CD4-positive, alpha-beta T cell (primary cell): ENCODE measurements around the gene MAT2A. TPM values are rescaled to one million over a fixed set of nuclear protein-coding genes. Genes with fewer than 3 reads are reported as not detected.

Source experiments
- ATAC-seq: fragments of 200-7000 bp; cut with Tn5 transposase; one replicate; pipeline ENCODE4 v1.10.0; 2022; ENCODE audit warnings: mild to moderate bottlenecking; ENCODE audit not compliant: poor library complexity
- CTCF ChIA-PET: fragments of 350-600 bp; sonication (Branson Sonifier 250); formaldehyde crosslinking; loops from one replicate; lab custom pipeline; 2021; ENCODE audit warnings: antibody characterized with exemption, inconsistent platforms; lab: Charles Lee
- POLR2A ChIA-PET: fragments of 350-600 bp; sonication (Branson Sonifier 250); formaldehyde crosslinking; loops from one replicate; lab custom pipeline; 2021; ENCODE audit warnings: antibody characterized with exemption, inconsistent platforms; lab: Charles Lee
- DNase-seq, 14 experiments: peaks; one replicate each; pipeline ENCODE4 v3.0.0-alpha.2; 2013 to 2020; ENCODE audit warnings: mixed read lengths in 2 of 14
- H3K27ac ChIP-seq, 2 donors: one replicate each; pipeline versions ENCODE4 v1.5.1 to v1.7.0; 2013; ENCODE audit warnings: low read length in 2 of 2, low read depth in 1 of 2, mild to moderate bottlenecking in 1 of 2
- H3K27me3 ChIP-seq, 2 experiments: 1 replicate in 1 of 2; 2 replicates in 1 of 2; pipeline versions ENCODE4 v1.6.1 to v1.7.0; 2013; ENCODE audit warnings: low read length in 2 of 2, control low read depth in 1 of 2, mild to moderate bottlenecking in 1 of 2, moderate library complexity in 1 of 2; ENCODE audit not compliant: insufficient read depth in 2 of 2, control insufficient read depth in 1 of 2
- H3K36me3 ChIP-seq: one replicate; pipeline ENCODE4 v1.6.1; 2013; ENCODE audit warnings: low read length, control low read depth; ENCODE audit not compliant: insufficient read depth
- H3K4me1 ChIP-seq: one replicate; pipeline ENCODE4 v1.6.1; 2013; ENCODE audit warnings: low read length, control low read depth; ENCODE audit not compliant: insufficient read depth
- H3K4me3 ChIP-seq: one replicate; pipeline ENCODE4 v1.5.1; 2013; ENCODE audit warnings: mild to moderate bottlenecking, low read length, moderate library complexity
- H3K9me3 ChIP-seq, 2 experiments: 1 replicate in 1 of 2; 2 replicates in 1 of 2; pipeline versions ENCODE4 v1.6.1 to v1.7.0; 2013; ENCODE audit warnings: low read length in 2 of 2, mild to moderate bottlenecking in 2 of 2, control low read depth in 1 of 2, moderate library complexity in 1 of 2; ENCODE audit not compliant: control insufficient read depth in 1 of 2, insufficient read depth in 1 of 2
- H3K27ac Mint-ChIP-seq: one replicate; pipeline ENCODE4 v1.8.0; 2020; ENCODE audit warnings: mixed read lengths
- H3K27me3 Mint-ChIP-seq: one replicate; pipeline ENCODE4 v1.8.0; 2021; ENCODE audit warnings: mixed read lengths
- H3K36me3 Mint-ChIP-seq: one replicate; pipeline ENCODE4 v1.8.0; 2021; ENCODE audit warnings: low read depth, mixed read lengths
- H3K4me1 Mint-ChIP-seq: one replicate; pipeline ENCODE4 v1.8.0; 2021; ENCODE audit warnings: low read depth, mixed read lengths
- H3K4me3 Mint-ChIP-seq: one replicate; pipeline ENCODE4 v1.8.0; 2020; ENCODE audit warnings: mild to moderate bottlenecking, mixed read lengths
- H3K9me3 Mint-ChIP-seq: one replicate; pipeline ENCODE4 v1.8.0; 2020; ENCODE audit warnings: mixed read lengths
- CTCF ChIP-seq: fragments of 200-600 bp; IDR thresholded peaks from one replicate; pipeline ENCODE4 v1.8.0; 2022; ENCODE audit warnings: antibody characterized with exemption, mild to moderate bottlenecking
- intact Hi-C, 2 experiments: fragments of 100-400 bp; cut with DNase I in 1 of 2; cut with micrococcal nuclease in 1 of 2; formaldehyde crosslinking; loops; one replicate each; pipeline versions ENCODE4 v1.15.1 to v1.9.0; 2023 to 2025; cut with DNase I, micrococcal nuclease
- total RNA-seq, 174 experiments: library from RNA in 2 of 174; stranded (reverse) in 2 of 174; gene quantifications; one replicate each; pipeline ENCODE4 v1.2.3 and lab custom pipeline; 2021 to 2026

The MAT2A gene
- total RNA-seq, 2 experiments from 2014 or later, result 121 to 122 TPM

- TF ChIP-seq CTCF, result no peak
- Histone ChIP-seq H3K36me3 (no peaks in the 10 kb centered on the region), H3K9me3 (no peaks in the 10 kb centered on the region), H3K4me3 (no peak overlapping the region), H3K4me1 (no peaks in the 10 kb centered on the region), H3K27ac (no peak overlapping the region), H3K27me3 (no peaks in the 10 kb centered on the region)
- ChIA-PET POLR2A (no interaction called here), CTCF (interaction anchor here (1.3 kb wide), 1 partner anchor 39 kb away, joined by 3 read pairs; no protein-coding TSS in a partner anchor)
- no peaks in the 10 kb centered on the region for H3K36me3 Mint-ChIP-seq
- H3K27ac Mint-ChIP-seq, result no peak overlapping the region
- H3K9me3 Mint-ChIP-seq, result no peaks in the 10 kb centered on the region
- H3K27me3 Mint-ChIP-seq, result no peaks in the 10 kb centered on the region
- DNase-seq (no peak), ATAC-seq (no peak)
- intact Hi-C loops, result no loop called here
- no peaks in the 10 kb centered on the region for H3K4me1 Mint-ChIP-seq
- H3K4me3 Mint-ChIP-seq, result no peak overlapping the region
Measured at GRCh38 chr2:85514323-85514722, 24.6 kb upstream of the MAT2A start.

GRCh38 chr2:85516653-85517389 is 22.1 kb upstream of the MAT2A start:
- CTCF ChIA-PET, result no interaction called here
- DNase-seq, result no peak
- H3K27ac Mint-ChIP-seq, result no peak overlapping the region

GRCh38 chr2:85522090-85522647 is 16.8 kb upstream of the MAT2A start:
- no peaks in the 10 kb centered on the region for H3K27me3 ChIP-seq
- H3K4me3 Mint-ChIP-seq, result no peak overlapping the region
- no peak for TF ChIP-seq CTCF
- no peaks in the 10 kb centered on the region for H3K27me3 Mint-ChIP-seq
- H3K4me1 ChIP-seq, result peaks cover 6% of the 10 kb centered on the region
- no peaks in the 10 kb centered on the region for H3K9me3 Mint-ChIP-seq
- H3K36me3 ChIP-seq, result no peaks in the 10 kb centered on the region
- DNase-seq (no peak), ATAC-seq (no peak)
- no peaks in the 10 kb centered on the region for H3K36me3 Mint-ChIP-seq
- no peaks in the 10 kb centered on the region for H3K4me1 Mint-ChIP-seq
- CTCF ChIA-PET, result no interaction called here
- POLR2A ChIA-PET, result interaction anchor here (0.6 kb wide), 1 partner anchor 8 kb away, joined by 3 read pairs; no protein-coding TSS in a partner anchor
- intact Hi-C loops, result no loop called here
- H3K4me3 ChIP-seq, result no peak overlapping the region
- no peak overlapping the region for H3K27ac ChIP-seq
- no peaks in the 10 kb centered on the region for H3K9me3 ChIP-seq
- no peak overlapping the region for H3K27ac Mint-ChIP-seq

More at GRCh38 chr2:85516653-85517389, 22.1 kb upstream of the MAT2A start:
- no peak for TF ChIP-seq CTCF
- Histone ChIP-seq H3K27me3 (no peaks in the 10 kb centered on the region), H3K9me3 (no peaks in the 10 kb centered on the region), H3K27ac (no peak overlapping the region), H3K36me3 (no peaks in the 10 kb centered on the region), H3K4me3 (no peak overlapping the region), H3K4me1 (no peaks in the 10 kb centered on the region)
- Mint-ChIP-seq H3K4me1 (no peaks in the 10 kb centered on the region), H3K9me3 (no peaks in the 10 kb centered on the region), H3K36me3 (no peaks in the 10 kb centered on the region), H3K4me3 (no peak overlapping the region), H3K27me3 (no peaks in the 10 kb centered on the region)
- POLR2A ChIA-PET, result no interaction called here
- no peak for ATAC-seq
- intact Hi-C loops, result no loop called here
